Gastroesophageal sphincter (tissue), 4 donors: ENCODE results near the gene DHRS13. TPM values are rescaled to one million over a fixed set of nuclear protein-coding genes. Genes with fewer than 3 reads are reported as not detected.
"Not testable (repeated sequence)": the region's sequence is repeated elsewhere in the genome, so short reads cannot be mapped to it uniquely, and the experiment has no call there.

Experiments
- ATAC-seq: fragments of 150-250 bp; one replicate; pipeline ENCODE4 v1.9.1; 2016; ENCODE audit warnings: mild to moderate bottlenecking, moderate library complexity
- H3K27ac ChIP-seq, 4 donors: fragments of 200-600 bp; sonication (generic) in 3 of 4; 1 replicate in 3 of 4; 2 replicates in 1 of 4; pipeline ENCODE4 v1.5.1; 2016 to 2019
- H3K27me3 ChIP-seq: fragments of 200-600 bp; sonication (generic); one replicate; pipeline ENCODE4 v1.5.1; 2019
- H3K36me3 ChIP-seq, 2 donors: fragments of 200-600 bp; sonication (generic); one replicate each; pipeline ENCODE4 v1.5.1; 2019; ENCODE audit warnings: control low read depth in 1 of 2
- H3K4me1 ChIP-seq, 3 donors: fragments of 200-600 bp; sonication (generic); 1 replicate in 2 of 3; 2 replicates in 1 of 3; pipeline ENCODE4 v1.5.1; 2016 to 2019; ENCODE audit warnings: control low read depth in 2 of 3
- H3K4me3 ChIP-seq, 2 donors: fragments of 200-600 bp; sonication (generic); one replicate each; pipeline ENCODE4 v1.5.1; 2019; ENCODE audit warnings: mild to moderate bottlenecking in 1 of 2, moderate library complexity in 1 of 2
- H3K9me3 ChIP-seq, 3 donors: fragments of 200-600 bp; sonication (generic); one replicate each; pipeline ENCODE4 v1.5.1; 2017 to 2019; ENCODE audit warnings: control low read depth in 2 of 3
- WGBS, 2 donors: methylation state at CpG; one replicate each; pipeline ENCODE4 v1.1.5; 2018; ENCODE audit warnings: low coverage in 1 of 2; 5-methylcytosine and 5-hydroxymethylcytosine counted together
- total RNA-seq, 4 donors: library from RNA; depleted of rRNA; stranded (reverse); fragments of >200 nt; gene quantifications; one replicate each; pipeline ENCODE4 v1.1.0, GENCODE V29; 2016
- TF ChIP-seq, protein P1 (sequence below), 4 experiments: fragments of 200-600 bp in 2 of 4; fragments of 450-650 bp in 2 of 4; sonication (generic) in 1 of 4; IDR thresholded peaks; one replicate each; pipeline ENCODE4 v1.5.1; 2017 to 2019; ENCODE audit warnings: antibody characterized with exemption in 4 of 4, mild to moderate bottlenecking in 2 of 4, moderate library complexity in 2 of 4

The DHRS13 gene
- total RNA-seq, 4 donors from 2014 or later: 3.9 to 6.5 (median 5.2) TPM

DNA sequence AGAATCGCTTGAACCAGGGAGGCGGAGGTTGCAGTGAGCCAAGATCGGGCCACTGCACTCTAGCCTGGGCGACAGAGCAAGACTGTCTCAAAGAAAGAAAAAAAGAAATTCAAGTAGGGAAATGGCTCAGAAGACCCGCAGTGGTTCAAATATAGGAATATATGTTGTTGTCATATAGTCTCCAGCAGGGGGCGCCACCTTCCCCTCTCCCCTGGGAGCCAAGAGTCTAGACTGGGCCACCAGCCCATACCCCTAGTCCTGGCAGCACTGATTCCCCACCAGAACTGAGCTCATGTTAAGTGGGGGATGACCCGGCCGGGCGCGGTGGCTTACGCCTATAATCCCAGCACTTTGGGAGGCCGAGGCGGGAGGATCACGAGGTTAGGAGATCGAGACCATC, 54.2 kb downstream of the DHRS13 start:
- H3K4me3 ChIP-seq, H3K4me1 ChIP-seq, H3K9me3 ChIP-seq, H3K36me3 ChIP-seq, H3K27ac ChIP-seq, H3K27me3 ChIP-seq, ATAC-seq: not testable (repeated sequence)
- TF ChIP-seq, protein P1, sequence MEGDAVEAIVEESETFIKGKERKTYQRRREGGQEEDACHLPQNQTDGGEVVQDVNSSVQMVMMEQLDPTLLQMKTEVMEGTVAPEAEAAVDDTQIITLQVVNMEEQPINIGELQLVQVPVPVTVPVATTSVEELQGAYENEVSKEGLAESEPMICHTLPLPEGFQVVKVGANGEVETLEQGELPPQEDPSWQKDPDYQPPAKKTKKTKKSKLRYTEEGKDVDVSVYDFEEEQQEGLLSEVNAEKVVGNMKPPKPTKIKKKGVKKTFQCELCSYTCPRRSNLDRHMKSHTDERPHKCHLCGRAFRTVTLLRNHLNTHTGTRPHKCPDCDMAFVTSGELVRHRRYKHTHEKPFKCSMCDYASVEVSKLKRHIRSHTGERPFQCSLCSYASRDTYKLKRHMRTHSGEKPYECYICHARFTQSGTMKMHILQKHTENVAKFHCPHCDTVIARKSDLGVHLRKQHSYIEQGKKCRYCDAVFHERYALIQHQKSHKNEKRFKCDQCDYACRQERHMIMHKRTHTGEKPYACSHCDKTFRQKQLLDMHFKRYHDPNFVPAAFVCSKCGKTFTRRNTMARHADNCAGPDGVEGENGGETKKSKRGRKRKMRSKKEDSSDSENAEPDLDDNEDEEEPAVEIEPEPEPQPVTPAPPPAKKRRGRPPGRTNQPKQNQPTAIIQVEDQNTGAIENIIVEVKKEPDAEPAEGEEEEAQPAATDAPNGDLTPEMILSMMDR (IDR thresholded peaks at IDR 0.05): peak in 3 of 4 experiments; percentile 12 to 32 (median 13)
- 80% methylated on average over 2 of the region's 15 CpGs; no CpG with 5 or more reads in 1 of the 2 donors for WGBS, 2 donors

Other genes with a start within 250 kb of the DHRS13 start
- gene SDF2, start 241.2 kb downstream of the DHRS13 start, total RNA-seq: 10 to 100 TPM; 29.5 to 43.2 (median 36.1) TPM
- gene SUPT6H, start 240.9 kb downstream of the DHRS13 start, total RNA-seq: 10 to 100 TPM; 48.7 to 87.3 (median 71.9) TPM
- gene PROCA1, start 191.2 kb downstream of the DHRS13 start, total RNA-seq: 1 to 10 TPM in 2 of 4 donors, under 1 TPM in 1, not detected in 1; 0.40 to 1.9 (median 1.1) TPM
- 100 to 1,000 TPM; 185 to 219 (median 196) TPM for gene RAB34, start 185.2 kb downstream of the DHRS13 start, total RNA-seq
- 100 to 1,000 TPM; 317 to 834 (median 683) TPM for gene RPL23A, start 183.1 kb downstream of the DHRS13 start, total RNA-seq
- 1 to 10 TPM in 2 of 4 donors, not detected in 2; 1.1 to 2.8 TPM for gene TLCD1, start 176.8 kb downstream of the DHRS13 start, total RNA-seq
- 1 to 10 TPM in 2 of 4 donors, under 1 TPM in 1, not detected in 1; 0.94 to 2.0 (median 1.8) TPM for gene NEK8, start 174.3 kb downstream of the DHRS13 start, total RNA-seq
- gene TRAF4, start 159.1 kb downstream of the DHRS13 start, total RNA-seq: 10 to 100 TPM in 1 of 4 donors, 1 to 10 TPM in 3; 3.4 to 10.8 (median 4.7) TPM
- gene FAM222B, start 60.3 kb downstream of the DHRS13 start, total RNA-seq: 10 to 100 TPM; 15.5 to 47.6 (median 21.6) TPM
- gene ERAL1, start 48.1 kb downstream of the DHRS13 start, total RNA-seq: 10 to 100 TPM; 25.8 to 48.3 (median 29.2) TPM
- 100 to 1,000 TPM in 2 of 4 donors, 10 to 100 TPM in 2; 71.6 to 107 (median 91.2) TPM for gene FLOT2, start 5.3 kb downstream of the DHRS13 start, total RNA-seq
- 10 to 100 TPM; 20.2 to 46.9 (median 37.8) TPM for gene PHF12, start 48.4 kb upstream of the DHRS13 start, total RNA-seq
- under 1 TPM in 1 of 4 donors, not detected in 3; 0.13 TPM for gene SEZ6, start 103.0 kb upstream of the DHRS13 start, total RNA-seq
- 10 to 100 TPM in 1 of 4 donors, 1 to 10 TPM in 2, under 1 TPM in 1; 0.52 to 11.2 (median 6.7) TPM for gene PIPOX, start 140.1 kb upstream of the DHRS13 start, total RNA-seq